WERI-Rb-1 (cell line): ENCODE measurements around the gene RDH8.

ENCODE experiments used
- DNase-seq: peaks from one replicate; pipeline ENCODE4 v3.0.0-alpha.2; 2020
- H3K27ac ChIP-seq: fragments of 250-450 bp; sonication (Bioruptor Pico); 2 replicates; pipeline ENCODE4 v1.5.1; 2020; ENCODE audit warnings: mild to moderate bottlenecking, moderate library complexity
- H3K27me3 ChIP-seq: fragments of 250-450 bp; sonication (Bioruptor Pico); 2 replicates; pipeline ENCODE4 v1.5.1; 2021; ENCODE audit warnings: mild to moderate bottlenecking, low read depth, moderate library complexity; ENCODE audit not compliant: insufficient read depth, severe bottlenecking
- H3K36me3 ChIP-seq: fragments of 250-450 bp; sonication (Bioruptor Pico); 2 replicates; pipeline ENCODE4 v1.5.1; 2020; ENCODE audit warnings: mild to moderate bottlenecking, moderate library complexity
- H3K4me3 ChIP-seq: 2 replicates; pipeline ENCODE4 v1.5.1; 2011; ENCODE audit warnings: low read depth, mild to moderate bottlenecking, control low read depth, low read length
- H3K9me3 ChIP-seq: fragments of 250-450 bp; sonication (Bioruptor Pico); 2 replicates; pipeline ENCODE4 v1.5.1; 2021; ENCODE audit warnings: mild to moderate bottlenecking, moderate library complexity; ENCODE audit not compliant: severe bottlenecking
- TF ChIP-seq, protein P1 (sequence below): IDR thresholded peaks from 2 replicates; pipeline ENCODE4 v1.5.1; 2011; ENCODE audit warnings: low read depth, mild to moderate bottlenecking, control low read depth, inconsistent platforms, low read length

RDH8 gene

GRCh38 chr19:9970481-9970880 lies 42.8 kb upstream of the RDH8 start:
- no peaks in the 10 kb centered on the region for H3K9me3 ChIP-seq
- H3K36me3 ChIP-seq, result no peaks in the 10 kb centered on the region
- no peak for DNase-seq
- H3K27ac ChIP-seq, result no peak overlapping the region
- TF ChIP-seq, protein P1, sequence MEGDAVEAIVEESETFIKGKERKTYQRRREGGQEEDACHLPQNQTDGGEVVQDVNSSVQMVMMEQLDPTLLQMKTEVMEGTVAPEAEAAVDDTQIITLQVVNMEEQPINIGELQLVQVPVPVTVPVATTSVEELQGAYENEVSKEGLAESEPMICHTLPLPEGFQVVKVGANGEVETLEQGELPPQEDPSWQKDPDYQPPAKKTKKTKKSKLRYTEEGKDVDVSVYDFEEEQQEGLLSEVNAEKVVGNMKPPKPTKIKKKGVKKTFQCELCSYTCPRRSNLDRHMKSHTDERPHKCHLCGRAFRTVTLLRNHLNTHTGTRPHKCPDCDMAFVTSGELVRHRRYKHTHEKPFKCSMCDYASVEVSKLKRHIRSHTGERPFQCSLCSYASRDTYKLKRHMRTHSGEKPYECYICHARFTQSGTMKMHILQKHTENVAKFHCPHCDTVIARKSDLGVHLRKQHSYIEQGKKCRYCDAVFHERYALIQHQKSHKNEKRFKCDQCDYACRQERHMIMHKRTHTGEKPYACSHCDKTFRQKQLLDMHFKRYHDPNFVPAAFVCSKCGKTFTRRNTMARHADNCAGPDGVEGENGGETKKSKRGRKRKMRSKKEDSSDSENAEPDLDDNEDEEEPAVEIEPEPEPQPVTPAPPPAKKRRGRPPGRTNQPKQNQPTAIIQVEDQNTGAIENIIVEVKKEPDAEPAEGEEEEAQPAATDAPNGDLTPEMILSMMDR, result no peak
- H3K27me3 ChIP-seq, result peaks cover 74% of the 10 kb centered on the region
- no peak overlapping the region for H3K4me3 ChIP-seq

DNA sequence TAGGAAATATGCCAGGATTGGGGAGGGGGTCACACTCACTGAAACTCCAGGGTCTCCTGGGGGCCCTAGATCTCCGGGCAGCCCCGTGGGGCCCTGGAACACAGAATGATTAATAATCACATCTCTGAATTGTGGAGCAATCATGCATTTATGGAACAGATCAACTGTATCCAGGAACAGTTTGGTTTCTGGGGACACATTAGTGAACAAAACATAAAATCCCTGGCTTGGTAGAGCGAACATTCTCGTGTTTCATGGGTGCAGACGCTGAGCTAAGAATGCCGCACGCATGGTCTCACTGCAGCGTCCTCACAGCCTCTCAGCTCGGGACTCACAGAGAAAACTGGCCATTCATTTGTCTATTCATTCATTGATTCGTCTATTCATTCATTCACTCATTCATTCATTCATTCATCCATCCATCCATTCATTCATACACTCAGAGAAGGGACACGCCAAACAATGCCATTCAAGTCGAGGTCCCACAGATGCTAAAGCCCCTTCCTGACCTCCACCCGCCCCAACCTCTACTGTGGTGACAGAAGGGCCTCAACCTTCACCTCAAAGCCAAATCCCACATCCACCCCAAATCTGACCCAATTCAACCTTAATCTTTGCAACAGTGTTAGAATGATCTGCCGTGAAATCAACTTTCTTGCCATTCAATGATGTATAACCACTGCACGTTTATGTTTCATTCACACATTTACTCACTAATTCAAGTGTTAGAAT lies 42.0 kb upstream of the RDH8 start:
- TF ChIP-seq, protein P1, result no peak
- no peak for DNase-seq
- Histone ChIP-seq H3K36me3 (no peaks in the 10 kb centered on the region), H3K27ac (no peak overlapping the region), H3K9me3 (no peaks in the 10 kb centered on the region), H3K27me3 (peaks cover 67% of the 10 kb centered on the region), H3K4me3 (no peak overlapping the region)

DNA sequence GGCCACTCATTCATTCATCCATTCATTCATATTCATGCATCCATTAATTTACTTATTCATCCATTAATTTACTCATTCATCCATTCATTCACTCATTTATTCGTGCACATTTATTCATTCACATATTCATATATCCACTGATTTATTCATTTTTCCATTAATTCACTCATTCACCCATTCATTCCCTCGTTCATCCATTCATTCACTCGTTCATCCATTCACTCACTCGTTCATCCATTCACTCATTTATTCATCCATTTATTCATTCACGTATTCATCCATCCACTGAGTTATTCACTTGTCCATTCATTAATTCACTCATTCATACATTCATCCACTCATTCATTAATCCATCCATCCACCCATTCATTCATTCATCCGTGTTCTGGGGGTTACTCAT lies 41.2 kb upstream of the RDH8 start:
- no peak overlapping the region for H3K4me3 ChIP-seq
- no peak overlapping the region for H3K27ac ChIP-seq
- H3K9me3 ChIP-seq, result no peaks in the 10 kb centered on the region
- H3K27me3 ChIP-seq, result peaks cover 59% of the 10 kb centered on the region
- TF ChIP-seq, protein P1, result no peak
- no peaks in the 10 kb centered on the region for H3K36me3 ChIP-seq
- no peak for DNase-seq

DNA sequence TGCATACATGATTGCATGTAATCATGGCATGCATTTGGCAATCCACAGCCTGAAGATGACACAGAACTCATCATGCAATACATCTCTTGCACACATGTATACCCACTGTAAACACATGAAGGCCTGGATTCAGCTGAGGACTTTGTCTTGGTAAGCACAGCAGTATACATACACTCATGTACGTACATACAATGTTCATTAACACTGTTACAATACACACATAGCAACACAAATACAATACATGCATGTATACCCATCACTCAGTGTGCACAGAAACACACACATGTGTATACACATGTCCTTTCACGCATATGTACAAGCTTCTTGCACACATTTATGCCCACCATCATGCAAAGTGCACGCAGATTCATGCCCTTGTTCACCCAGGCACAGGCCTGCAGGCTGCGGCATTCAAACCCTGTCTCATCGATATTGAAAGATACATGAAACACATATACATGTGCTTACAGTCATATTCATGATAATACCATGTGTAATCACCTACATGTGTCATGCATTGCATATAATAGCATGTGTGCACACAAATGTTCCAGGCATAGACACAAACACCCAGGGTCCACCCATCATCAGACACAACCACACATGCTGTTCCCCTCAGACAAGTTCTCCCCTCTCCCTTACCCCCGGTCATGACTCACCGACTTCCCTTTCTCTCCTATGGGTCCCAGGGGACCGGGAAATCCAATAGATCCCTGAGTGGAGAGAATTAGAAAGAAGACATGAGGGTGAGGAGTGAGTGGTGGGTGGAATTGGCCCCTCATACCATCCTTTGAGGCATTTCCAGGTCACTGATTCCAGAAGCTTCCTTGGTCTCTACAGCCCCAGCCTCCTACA lies 31.6 kb upstream of the RDH8 start:
- no peak for DNase-seq
- Histone ChIP-seq H3K4me3 (no peak overlapping the region), H3K27ac (no peak overlapping the region), H3K27me3 (peaks cover 32% of the 10 kb centered on the region), H3K36me3 (no peaks in the 10 kb centered on the region), H3K9me3 (no peaks in the 10 kb centered on the region)
- TF ChIP-seq, protein P1, result no peak

DNA sequence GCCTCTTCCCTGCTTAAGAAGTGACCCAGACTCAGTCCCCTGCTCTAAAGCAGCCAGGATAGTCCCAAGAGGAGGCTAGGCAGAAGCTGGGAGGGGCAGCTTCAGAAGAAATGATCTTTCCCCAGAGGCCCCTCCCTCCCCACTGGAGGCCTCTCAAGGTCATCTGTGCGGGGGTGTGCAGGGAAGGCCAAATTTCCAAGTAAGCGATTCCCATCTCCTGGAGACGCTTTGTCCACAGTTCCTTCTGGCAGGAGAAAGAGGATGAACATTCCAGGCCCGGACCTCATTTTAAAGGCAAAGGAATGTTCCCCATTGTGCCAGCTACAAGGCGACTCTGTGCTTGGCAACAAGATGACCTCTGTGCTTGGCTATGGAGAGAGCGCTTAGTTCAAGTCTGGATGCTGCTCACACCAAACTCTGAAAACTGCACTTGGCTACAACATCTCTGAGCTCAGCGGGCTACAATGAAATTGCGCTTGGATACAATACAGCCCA lies 26.4 kb upstream of the RDH8 start:
- DNase-seq, result no peak
- Histone ChIP-seq H3K27ac (no peak overlapping the region), H3K27me3 (peaks cover 29% of the 10 kb centered on the region), H3K4me3 (no peak overlapping the region), H3K36me3 (no peaks in the 10 kb centered on the region), H3K9me3 (no peaks in the 10 kb centered on the region)
- TF ChIP-seq, protein P1, result no peak
